T-cell (primary cell): ENCODE measurements around the gene CEP170. TPM values are rescaled to one million over a fixed set of nuclear protein-coding genes. Genes with fewer than 3 reads are reported as not detected.
"Not testable (repeated sequence)": the region's sequence is repeated elsewhere in the genome, so short reads cannot be mapped to it uniquely, and the experiment has no call there.

Source experiments
- ATAC-seq, 4 experiments: fragments of 200-7000 bp in 3 of 4; fragments of 150-1000 bp in 1 of 4; cut with Tn5 transposase; replicated peaks in 1 of 4; 1 replicate in 3 of 4; 2 replicates in 1 of 4; pipeline ENCODE4 v1.10.0; 2021; ENCODE audit warnings: moderate library complexity in 3 of 4, mild to moderate bottlenecking in 2 of 4, moderate number of reproducible peaks in 1 of 4
- CTCF ChIA-PET, 2 donors: fragments of 300-600 bp; sonication (Branson Sonifier 250); formaldehyde crosslinking; loops; one replicate each; lab custom pipeline; 2022; ENCODE audit warnings: antibody characterized with exemption in 2 of 2; lab: Charles Lee
- POLR2A ChIA-PET, 2 donors: fragments of 300-600 bp; sonication (Branson Sonifier 250); formaldehyde crosslinking; loops; one replicate each; lab custom pipeline; 2022; ENCODE audit warnings: antibody characterized with exemption in 2 of 2; lab: Charles Lee
- DNase-seq, 35 experiments: peaks; one replicate each; pipeline versions ENCODE4 v3.0.0 to v3.0.0-alpha.2; 2013 to 2023
- H3K27ac ChIP-seq: one replicate; pipeline ENCODE4 v1.5.1; 2013; ENCODE audit warnings: low read length
- H3K27me3 ChIP-seq, 2 experiments: replicated peaks in 1 of 2; 1 replicate in 1 of 2; 2 replicates in 1 of 2; pipeline versions ENCODE4 v1.6.1 to v1.7.0; 2013; ENCODE audit warnings: low read length in 1 of 2, mixed read lengths in 1 of 2; ENCODE audit not compliant: control insufficient read depth in 2 of 2, insufficient read depth in 2 of 2; ENCODE audit errors: extremely low read depth in 1 of 2
- H3K36me3 ChIP-seq, 2 donors: 1 replicate in 1 of 2; 2 replicates in 1 of 2; pipeline versions ENCODE4 v1.6.1 to v1.7.0; 2013; ENCODE audit warnings: low read length in 1 of 2; ENCODE audit not compliant: control insufficient read depth in 2 of 2, insufficient read depth in 1 of 2; ENCODE audit errors: extremely low read depth in 1 of 2
- H3K4me1 ChIP-seq, 2 experiments: 1 replicate in 1 of 2; 2 replicates in 1 of 2; pipeline versions ENCODE4 v1.6.1 to v1.7.0; 2013; ENCODE audit warnings: low read length in 2 of 2, mixed read lengths in 1 of 2; ENCODE audit not compliant: insufficient read depth in 2 of 2, control insufficient read depth in 1 of 2; ENCODE audit errors: extremely low read depth in 1 of 2
- H3K4me3 ChIP-seq, 2 donors: 1 replicate in 1 of 2; 2 replicates in 1 of 2; pipeline versions ENCODE4 v1.5.1 to v1.7.0; 2013; ENCODE audit warnings: mild to moderate bottlenecking in 2 of 2, low read length in 1 of 2, moderate library complexity in 1 of 2; ENCODE audit not compliant: control insufficient read depth in 1 of 2; ENCODE audit errors: extremely low read depth in 1 of 2
- H3K9me3 ChIP-seq: 2 replicates; pipeline ENCODE4 v1.7.0; 2013
- H3K27ac Mint-ChIP-seq, 2 donors: one replicate each; pipeline ENCODE4 v1.8.0; 2020 to 2021; ENCODE audit warnings: mild to moderate bottlenecking in 2 of 2, mixed read lengths in 2 of 2
- H3K27me3 Mint-ChIP-seq, 2 donors: one replicate each; pipeline ENCODE4 v1.8.0; 2021 to 2022; ENCODE audit warnings: mixed read lengths in 2 of 2
- H3K36me3 Mint-ChIP-seq: one replicate; pipeline ENCODE4 v1.8.0; 2021; ENCODE audit warnings: mixed read lengths
- H3K4me1 Mint-ChIP-seq, 3 donors: one replicate each; pipeline ENCODE4 v1.8.0; 2020 to 2022; ENCODE audit warnings: mixed read lengths in 3 of 3, mild to moderate bottlenecking in 1 of 3
- H3K4me3 Mint-ChIP-seq, 3 donors: one replicate each; pipeline ENCODE4 v1.8.0; 2020 to 2022; ENCODE audit warnings: mild to moderate bottlenecking in 3 of 3, mixed read lengths in 3 of 3, moderate library complexity in 3 of 3
- H3K9me3 Mint-ChIP-seq, 3 donors: one replicate each; pipeline ENCODE4 v1.8.0; 2020 to 2022; ENCODE audit warnings: mixed read lengths in 3 of 3
- WGBS: methylation state at CpG from one replicate; pipeline ENCODE4 v1.1.5; 2013; ENCODE audit warnings: missing lambda C conversion rate; ENCODE audit not compliant: insufficient coverage; 5-methylcytosine and 5-hydroxymethylcytosine counted together
- total RNA-seq, 35 experiments: library from RNA in 6 of 35; stranded (reverse) in 6 of 35; fragments of 120-200 nt in 1 of 35; gene quantifications; one replicate each; pipeline versions ENCODE4 v1.2.1 to v1.2.4 and lab custom pipeline; 2013 to 2026

The CEP170 gene
- total RNA-seq, 5 donors from 2014 or later (not counting 1 experiment from before 2014, with no cell fraction given): 32.7 to 50.4 (median 37.0) TPM

GRCh38 chr1:243107171-243107570 is 147.9 kb downstream of the CEP170 start:
- H3K27ac Mint-ChIP-seq, CTCF ChIA-PET, H3K36me3 ChIP-seq, H3K27me3 ChIP-seq, H3K27ac ChIP-seq, H3K9me3 ChIP-seq, H3K9me3 Mint-ChIP-seq, H3K36me3 Mint-ChIP-seq, H3K4me3 ChIP-seq, H3K4me1 ChIP-seq, POLR2A ChIA-PET, H3K4me3 Mint-ChIP-seq, ATAC-seq, DNase-seq, H3K4me1 Mint-ChIP-seq: not testable (repeated sequence)
- peaks cover 8 to 21% of the 10 kb centered on the region in 2 donors for H3K27me3 Mint-ChIP-seq
- WGBS: 95% methylated on average over 3 of the region's 12 CpGs

- H3K27me3 ChIP-seq, DNase-seq, H3K4me1 Mint-ChIP-seq, H3K9me3 Mint-ChIP-seq, H3K4me3 Mint-ChIP-seq, H3K27ac Mint-ChIP-seq, H3K36me3 ChIP-seq, H3K4me1 ChIP-seq, H3K9me3 ChIP-seq, H3K36me3 Mint-ChIP-seq, H3K4me3 ChIP-seq, ATAC-seq, CTCF ChIA-PET, H3K27ac ChIP-seq, POLR2A ChIA-PET: not testable (repeated sequence)
- H3K27me3 Mint-ChIP-seq: peaks cover 8 to 21% of the 10 kb centered on the region in 2 donors
- WGBS: no CpG with 5 or more reads among the region's 6 CpGs
Observed at GRCh38 chr1:243105652-243106332, 149.3 kb downstream of the CEP170 start.

- H3K36me3 ChIP-seq, H3K27me3 ChIP-seq, H3K27ac ChIP-seq, H3K4me3 ChIP-seq, CTCF ChIA-PET, H3K36me3 Mint-ChIP-seq, H3K4me1 Mint-ChIP-seq, H3K9me3 Mint-ChIP-seq, H3K9me3 ChIP-seq, DNase-seq, H3K4me1 ChIP-seq, ATAC-seq, H3K27ac Mint-ChIP-seq, POLR2A ChIA-PET, H3K4me3 Mint-ChIP-seq: not testable (repeated sequence)
- H3K27me3 Mint-ChIP-seq: peaks cover 8 to 15% of the 10 kb centered on the region in 2 donors
Observed at GRCh38 chr1:243105104-243105503, 150.0 kb downstream of the CEP170 start.

GRCh38 chr1:243104452-243104851 is 150.6 kb downstream of the CEP170 start:
- H3K9me3 ChIP-seq, POLR2A ChIA-PET, H3K27ac Mint-ChIP-seq, H3K4me1 Mint-ChIP-seq, DNase-seq, H3K4me1 ChIP-seq, H3K36me3 Mint-ChIP-seq, H3K4me3 Mint-ChIP-seq, ATAC-seq, CTCF ChIA-PET, H3K4me3 ChIP-seq, H3K36me3 ChIP-seq, H3K27me3 ChIP-seq, H3K9me3 Mint-ChIP-seq, H3K27ac ChIP-seq, H3K27me3 Mint-ChIP-seq: not testable (repeated sequence)
- WGBS: 33% methylated on average over 1 of the region's 5 CpGs

GRCh38 chr1:243101551-243102050 is 153.5 kb downstream of the CEP170 start:
- not testable (repeated sequence) for H3K27me3 Mint-ChIP-seq, H3K27me3 ChIP-seq, H3K9me3 ChIP-seq, H3K9me3 Mint-ChIP-seq, H3K4me1 Mint-ChIP-seq, H3K27ac ChIP-seq, H3K4me1 ChIP-seq, H3K36me3 Mint-ChIP-seq, H3K36me3 ChIP-seq
- POLR2A ChIA-PET: interaction anchor here (0.6 to 0.7 kb wide), 2 partner anchors 1251 to 1582 kb away, joined by 3 to 4 read pairs; partner anchors contain the start of gene FH (in 1 of the 2)
- WGBS: 32% methylated on average over 31 of the region's 40 CpGs
- H3K27ac Mint-ChIP-seq: peak overlapping the region; percentile 59 to 61
- ATAC-seq (peak; percentile 61 to 72 (median 70)), DNase-seq (peak in 33 of 35 experiments; percentile 13 to 87 (median 69))
- peak overlapping the region; percentile 27 to 62 for H3K4me3 ChIP-seq
- CTCF ChIA-PET: interaction anchor here (0.6 to 1.4 kb wide), 2 partner anchors 154 to 174 kb away, joined by 4 to 7 read pairs; partner anchors contain the start of gene SDCCAG8 (in 1 of the 2)
- H3K4me3 Mint-ChIP-seq: peak overlapping the region; percentile 60 to 76 (median 74)

- H3K27me3 ChIP-seq, H3K4me1 Mint-ChIP-seq, H3K4me3 Mint-ChIP-seq, H3K27ac Mint-ChIP-seq, ATAC-seq, DNase-seq, H3K27ac ChIP-seq, H3K9me3 Mint-ChIP-seq, H3K36me3 ChIP-seq, H3K36me3 Mint-ChIP-seq, H3K4me1 ChIP-seq, H3K9me3 ChIP-seq, H3K4me3 ChIP-seq, H3K27me3 Mint-ChIP-seq, POLR2A ChIA-PET, CTCF ChIA-PET: not testable (repeated sequence)
- WGBS: no CpG with 5 or more reads among the region's 3 CpGs
Observed at GRCh38 chr1:243087368-243087767, 167.7 kb downstream of the CEP170 start.
